H1 (cell line): ENCODE results near the gene LRRC41. TPM values are rescaled to one million over a fixed set of nuclear protein-coding genes. Genes with fewer than 3 reads are reported as not detected.

Experiments used
- BACH1 ChIP-seq: IDR thresholded peaks from 2 replicates; pipeline ENCODE4 v1.6.1; 2012; ENCODE audit warnings: low read length, improper control_type of control experiment
- CBX5 ChIP-seq: fragments of 300-800, 300-1000 bp; sonication (generic); IDR thresholded peaks from 2 replicates; pipeline ENCODE4 v1.7.1; 2016; ENCODE audit warnings: antibody characterized with exemption, low read length, low read depth
- CEBPB ChIP-seq: IDR thresholded peaks from 2 replicates; pipeline ENCODE4 v1.6.1; 2012; ENCODE audit warnings: low read depth, low read length
- CHD1 ChIP-seq: IDR thresholded peaks from 2 replicates; pipeline ENCODE4 v1.6.1; 2012; ENCODE audit warnings: low read depth, low read length, improper control_type of control experiment
- CHD2 ChIP-seq: IDR thresholded peaks from 2 replicates; pipeline ENCODE4 v1.6.1; 2012; ENCODE audit warnings: low read length, improper control_type of control experiment
- CREB1 ChIP-seq: IDR thresholded peaks from 2 replicates; pipeline ENCODE4 v1.6.1; 2012; ENCODE audit warnings: inconsistent platforms
- EGR1 ChIP-seq: IDR thresholded peaks from 2 replicates; pipeline ENCODE4 v1.6.1; 2011; ENCODE audit warnings: low read depth, low read length, borderline replicate concordance
- EP300 ChIP-seq, 2 experiments: IDR thresholded peaks; 1 replicate in 1 of 2; 2 replicates in 1 of 2; pipeline ENCODE4 v1.6.1; 2011 to 2012; ENCODE audit warnings: low read depth in 2 of 2, low read length in 2 of 2, mild to moderate bottlenecking in 2 of 2, borderline replicate concordance in 1 of 2, inconsistent platforms in 1 of 2, moderate library complexity in 1 of 2
- GTF2F1 ChIP-seq: IDR thresholded peaks from 2 replicates; pipeline ENCODE4 v1.6.1; 2012; ENCODE audit warnings: low read depth, low read length, improper control_type of control experiment, borderline replicate concordance
- HDAC2 ChIP-seq, 2 experiments: fragments of 300-600 bp in 1 of 2; sonication (generic) in 1 of 2; IDR thresholded peaks; 2 replicates each; pipeline ENCODE4 v1.6.1; 2011 to 2012; ENCODE audit warnings: low read depth in 2 of 2, low read length in 2 of 2, mild to moderate bottlenecking in 2 of 2, moderate library complexity in 2 of 2, borderline replicate concordance in 1 of 2, inconsistent platforms in 1 of 2
- JUND ChIP-seq: IDR thresholded peaks from 2 replicates; pipeline ENCODE4 v1.6.1; 2011; ENCODE audit warnings: mild to moderate bottlenecking, improper control_type of control experiment, low read length
- POLR2A ChIP-seq, 2 experiments: IDR thresholded peaks; 1 replicate in 1 of 2; 2 replicates in 1 of 2; pipeline ENCODE4 v1.6.1; 2011; ENCODE audit warnings: low read depth in 2 of 2, low read length in 2 of 2, mild to moderate bottlenecking in 2 of 2; ENCODE audit errors: control extremely low read depth in 1 of 2
- POLR2AphosphoS5 ChIP-seq: IDR thresholded peaks from 2 replicates; pipeline ENCODE4 v1.6.1; 2011; ENCODE audit warnings: low read depth, low read length
- POU5F1 ChIP-seq: IDR thresholded peaks from 2 replicates; pipeline ENCODE4 v1.6.1; 2011; ENCODE audit warnings: low read depth, mild to moderate bottlenecking, low read length, moderate library complexity
- RBBP5 ChIP-seq: IDR thresholded peaks from 2 replicates; pipeline ENCODE4 v1.7.1; 2012; ENCODE audit warnings: low read depth, mild to moderate bottlenecking, inconsistent platforms, low read length, moderate library complexity, borderline replicate concordance
- RFX5 ChIP-seq: IDR thresholded peaks from 2 replicates; pipeline ENCODE4 v1.6.1; 2011; ENCODE audit warnings: low read depth, low read length, improper control_type of control experiment, borderline replicate concordance
- RNF2 ChIP-seq: fragments of 200-900, 300-1000 bp; sonication (generic); IDR thresholded peaks from 2 replicates; pipeline ENCODE4 v1.7.1; 2016; ENCODE audit warnings: borderline replicate concordance, low read depth, mild to moderate bottlenecking, antibody characterized with exemption, low read length; ENCODE audit not compliant: poor library complexity, severe bottlenecking; ENCODE audit errors: missing control alignments
- SIN3A ChIP-seq, 2 experiments: IDR thresholded peaks in 1 of 2; conservative IDR thresholded peaks in 1 of 2; 2 replicates each; pipeline ENCODE4 v1.6.1; 2011 to 2012; ENCODE audit warnings: low read length in 2 of 2, improper control_type of control experiment in 1 of 2, low read depth in 1 of 2, mild to moderate bottlenecking in 1 of 2
- SIX5 ChIP-seq: IDR thresholded peaks from 2 replicates; pipeline ENCODE4 v1.6.1; 2011; ENCODE audit warnings: mild to moderate bottlenecking, low read depth, low read length
- SUZ12 ChIP-seq: fragments of 200-600 bp; sonication (generic); IDR thresholded peaks from 2 replicates; pipeline ENCODE4 v1.6.1; 2012; ENCODE audit warnings: mild to moderate bottlenecking, inconsistent platforms, low read length, moderate library complexity, mixed read lengths
- TAF1 ChIP-seq: IDR thresholded peaks from 2 replicates; pipeline ENCODE4 v1.6.1; 2011; ENCODE audit warnings: mild to moderate bottlenecking, low read depth, low read length
- TAF7 ChIP-seq: optimal IDR thresholded peaks from 2 replicates; pipeline ENCODE3; 2011; ENCODE audit warnings: low read depth, mild to moderate bottlenecking, inconsistent platforms, low read length, moderate library complexity, borderline replicate concordance
- TBP ChIP-seq: IDR thresholded peaks from 2 replicates; pipeline ENCODE4 v1.6.1; 2011; ENCODE audit warnings: low read depth, low read length, improper control_type of control experiment
- TCF12 ChIP-seq: IDR thresholded peaks from 2 replicates; pipeline ENCODE4 v1.6.1; 2011; ENCODE audit warnings: low read depth, mild to moderate bottlenecking, low read length
- TEAD4 ChIP-seq: IDR thresholded peaks from 2 replicates; pipeline ENCODE4 v1.6.1; 2012; ENCODE audit warnings: low read depth, low read length, inconsistent platforms, mixed read lengths
- polyA plus RNA-seq, 7 experiments: library from polyadenylated mRNA; depleted of rRNA in 3 of 7; stranded (reverse) in 5 of 7; unstranded in 2 of 7; fragments of >200 nt in 5 of 7; fragments of 200-250 nt in 2 of 7; gene quantifications; 1 replicate in 5 of 7; 2 replicates in 1 of 7; 4 replicates in 1 of 7; pipeline versions ENCODE4 v1.2.1 to v1.2.3, GENCODE V29; 2011 to 2013; ENCODE audit warnings: missing spikeins in 2 of 7, mixed read lengths in 2 of 7
- total RNA-seq: library from RNA; stranded (reverse); fragmentation: NEBNext Ultra II Directional; extraction: Animal tissue kit (Norgen Biotek cat#: 25700); gene quantifications from 2 replicates; pipeline ENCODE4 v1.2.1, GENCODE V29; 2021

LRRC41 gene
- total and polyA plus RNA-seq, 2 of the 8 experiments (the other 6 are each of a cell fraction or from before 2014, with no cell fraction given), result 36.8 to 51.2 TPM

DNA sequence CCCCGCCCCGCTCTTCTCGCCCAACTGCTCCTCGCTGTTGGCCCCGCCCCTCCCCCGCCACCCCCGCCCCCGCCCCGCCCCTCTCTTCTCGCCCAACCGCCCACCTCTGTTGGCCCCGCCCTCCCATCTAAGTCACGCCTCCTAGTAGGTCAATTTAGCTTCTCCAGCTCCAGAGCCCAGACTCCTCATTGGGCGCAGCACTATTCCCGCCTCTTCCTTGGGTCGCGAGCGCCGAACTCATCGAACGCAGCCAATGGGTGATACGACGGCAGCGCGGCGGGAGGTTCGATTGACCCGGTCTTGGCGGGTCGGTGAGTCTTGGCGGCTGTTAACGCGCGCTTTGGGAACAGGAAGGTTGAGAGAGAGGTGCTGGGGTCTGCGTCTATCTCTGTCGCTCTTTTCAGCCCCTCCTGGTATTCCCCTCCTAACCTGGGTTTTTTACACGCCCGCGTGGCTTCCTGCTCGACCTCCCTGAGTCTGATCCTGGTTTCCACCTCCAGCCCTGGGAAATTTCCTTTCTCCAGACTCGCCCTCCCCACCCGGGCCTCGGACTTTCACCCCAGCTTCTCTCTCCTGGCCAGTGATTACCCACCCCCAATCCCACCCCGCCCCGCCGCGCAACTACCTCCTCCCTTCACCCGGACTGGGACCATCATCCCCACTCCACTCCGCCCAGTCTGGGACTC is 55.8 kb downstream of the LRRC41 start, which contains the start of gene RAD54L (continued):
- TF ChIP-seq CBX5 (no peak), CHD1 (no peak), CEBPB (no peak), RNF2 (no peak), POLR2A (IDR thresholded peaks at IDR 0.05; ENCODE audit: control extremely low read depth in 1 of 2, low read depth in 2 of 2, low read length in 2 of 2) (peak; percentile 75 to 97), TEAD4 (no peak), TAF1 (peak; percentile 97), EGR1 (no peak), TBP (peak; percentile 94), TAF7 (peak; percentile 79), GTF2F1 (no peak), EP300 (IDR thresholded peaks at IDR 0.05; ENCODE audit: borderline replicate concordance in 1 of 2, low read depth in 2 of 2, low read length in 2 of 2) (no peak), RBBP5 (no peak), TCF12 (no peak), SIX5 (no peak), CHD2 (peak; percentile 87), HDAC2 (IDR thresholded peaks at IDR 0.05; ENCODE audit: borderline replicate concordance in 1 of 2, low read depth in 2 of 2, low read length in 2 of 2) (no peak), POLR2AphosphoS5 (peak; percentile 90), SUZ12 (no peak), RFX5 (no peak), SIN3A (conservative IDR thresholded peaks at IDR 0.05 in 1 of 2, IDR thresholded peaks at IDR 0.05 in 1 of 2; ENCODE audit: low read depth in 1 of 2, low read length in 2 of 2) (peak in 1 of 2 experiments; percentile 78; a peak in 2 of 4 replicates), BACH1 (no peak), CREB1 (peak; percentile 78), JUND (no peak), POU5F1 (no peak)
